H9 (cell line): ENCODE measurements around the gene NLRP9. TPM values are rescaled to one million over a fixed set of nuclear protein-coding genes. Genes with fewer than 3 reads are reported as not detected.

Experiments
- DNase-seq: peaks from one replicate; pipeline ENCODE4 v3.0.0-alpha.2; 2017
- H2AFZ ChIP-seq: one replicate; pipeline ENCODE4 v1.6.1; 2013; ENCODE audit warnings: mild to moderate bottlenecking, low read length, control low read depth, moderate library complexity
- H2AK5ac ChIP-seq: 2 replicates; pipeline ENCODE4 v1.6.1; 2013; ENCODE audit warnings: low read length, control low read depth, mixed read lengths; ENCODE audit not compliant: insufficient read length
- H2BK120ac ChIP-seq: one replicate; pipeline ENCODE4 v1.6.1; 2013; ENCODE audit warnings: low read depth, mild to moderate bottlenecking, low read length, control low read depth, inconsistent platforms; ENCODE audit not compliant: poor library complexity, severe bottlenecking
- H2BK12ac ChIP-seq: 2 replicates; pipeline ENCODE4 v1.6.1; 2013; ENCODE audit warnings: low read length, control low read depth, mixed read lengths, low read depth; ENCODE audit not compliant: insufficient read length
- H2BK15ac ChIP-seq: 2 replicates; pipeline ENCODE4 v1.6.1; 2013; ENCODE audit warnings: low read depth, low read length, control low read depth
- H2BK20ac ChIP-seq: one replicate; pipeline ENCODE4 v1.6.1; 2013; ENCODE audit warnings: low read depth, mild to moderate bottlenecking, low read length, control low read depth, inconsistent platforms; ENCODE audit not compliant: poor library complexity, severe bottlenecking
- H2BK5ac ChIP-seq: 2 replicates; pipeline ENCODE4 v1.6.1; 2013; ENCODE audit warnings: low read length, control low read depth, mixed read lengths; ENCODE audit not compliant: insufficient read length
- H3K14ac ChIP-seq: 2 replicates; pipeline ENCODE4 v1.6.1; 2013; ENCODE audit warnings: low read length, control low read depth; ENCODE audit not compliant: insufficient read depth
- H3K18ac ChIP-seq: 2 replicates; pipeline ENCODE4 v1.6.1; 2013; ENCODE audit warnings: low read depth, mild to moderate bottlenecking, mixed read lengths, low read length, control low read depth; ENCODE audit not compliant: insufficient read length
- H3K23ac ChIP-seq: 2 replicates; pipeline ENCODE4 v1.6.1; 2013; ENCODE audit warnings: low read length, control low read depth, mixed read lengths, low read depth; ENCODE audit not compliant: insufficient read length
- H3K23me2 ChIP-seq: 2 replicates; pipeline ENCODE4 v1.6.1; 2013; ENCODE audit warnings: low read depth, mild to moderate bottlenecking, mixed read lengths, low read length, control low read depth; ENCODE audit not compliant: insufficient read length, poor library complexity, severe bottlenecking
- H3K27ac ChIP-seq: 2 replicates; pipeline ENCODE4 v1.5.1; 2013; ENCODE audit warnings: low read length, control low read depth, mixed read lengths, low read depth; ENCODE audit not compliant: insufficient read length
- H3K27me3 ChIP-seq: 2 replicates; pipeline ENCODE4 v1.6.1; 2013; ENCODE audit warnings: low read length, control low read depth, inconsistent platforms; ENCODE audit not compliant: insufficient read depth
- H3K4ac ChIP-seq: 2 replicates; pipeline ENCODE4 v1.6.1; 2013; ENCODE audit warnings: low read depth, mild to moderate bottlenecking, control low read depth, inconsistent platforms, low read length, moderate library complexity
- H3K4me1 ChIP-seq: 2 replicates; pipeline ENCODE4 v1.6.1; 2013; ENCODE audit warnings: low read length, control low read depth, inconsistent platforms; ENCODE audit not compliant: insufficient read depth
- H3K4me2 ChIP-seq: 2 replicates; pipeline ENCODE4 v1.6.1; 2013; ENCODE audit warnings: low read length, control low read depth, mixed read lengths; ENCODE audit not compliant: insufficient read length, insufficient read depth
- H3K56ac ChIP-seq: 2 replicates; pipeline ENCODE4 v1.6.1; 2013; ENCODE audit warnings: low read depth, mild to moderate bottlenecking, mixed read lengths, low read length, control low read depth; ENCODE audit not compliant: insufficient read length
- H3K79me1 ChIP-seq: 2 replicates; pipeline ENCODE4 v1.6.1; 2013; ENCODE audit warnings: low read depth, mild to moderate bottlenecking, moderate library complexity, low read length, control low read depth, inconsistent platforms; ENCODE audit not compliant: insufficient read depth, poor library complexity, severe bottlenecking
- H3K79me2 ChIP-seq: 2 replicates; pipeline ENCODE4 v1.6.1; 2013; ENCODE audit warnings: low read length, control low read depth, inconsistent platforms; ENCODE audit not compliant: insufficient read depth
- H3K9ac ChIP-seq: 2 replicates; pipeline ENCODE4 v1.6.1; 2013; ENCODE audit warnings: low read length, control low read depth, mixed read lengths; ENCODE audit not compliant: insufficient read length; ENCODE audit errors: extremely low read depth
- H3K9me3 ChIP-seq: one replicate; pipeline ENCODE4 v1.6.1; 2013; ENCODE audit warnings: low read depth, low read length, inconsistent platforms; ENCODE audit not compliant: control insufficient read depth
- H3T11ph ChIP-seq: one replicate; pipeline ENCODE4 v1.6.1; 2013; ENCODE audit warnings: mild to moderate bottlenecking, low read length, control low read depth, inconsistent platforms
- H4K20me1 ChIP-seq: one replicate; pipeline ENCODE4 v1.6.1; 2013; ENCODE audit not compliant: control insufficient read depth, insufficient read length, insufficient read depth
- H4K5ac ChIP-seq: 2 replicates; pipeline ENCODE4 v1.6.1; 2013; ENCODE audit warnings: low read depth, mild to moderate bottlenecking, mixed read lengths, low read length, control low read depth; ENCODE audit not compliant: insufficient read length
- H4K8ac ChIP-seq: replicated peaks from 2 replicates; pipeline ENCODE4 v1.6.1; 2013; ENCODE audit warnings: low read length, control low read depth, mixed read lengths, low read depth; ENCODE audit not compliant: insufficient read length
- H4K91ac ChIP-seq: 2 replicates; pipeline ENCODE4 v1.6.1; 2013; ENCODE audit warnings: low read depth, mild to moderate bottlenecking, moderate library complexity, mixed read lengths, low read length, control low read depth; ENCODE audit not compliant: insufficient read length
- H3K27ac Mint-ChIP-seq, 3 experiments: 2 replicates in 2 of 3; 3 replicates in 1 of 3; pipeline ENCODE4 v1.8.0; 2020 to 2021; ENCODE audit warnings: mixed read lengths in 3 of 3, mild to moderate bottlenecking in 1 of 3, moderate library complexity in 1 of 3
- H3K27me3 Mint-ChIP-seq: 2 replicates; pipeline ENCODE4 v1.8.0; 2021; ENCODE audit warnings: low read depth, mild to moderate bottlenecking, moderate library complexity, mixed read lengths
- H3K36me3 Mint-ChIP-seq, 3 experiments: 2 replicates in 2 of 3; 3 replicates in 1 of 3; pipeline ENCODE4 v1.8.0; 2020 to 2021; ENCODE audit warnings: low read depth in 3 of 3, mixed read lengths in 3 of 3; ENCODE audit not compliant: insufficient read depth in 1 of 3
- H3K4me1 Mint-ChIP-seq, 2 experiments: 2 replicates each; pipeline ENCODE4 v1.8.0; 2020; ENCODE audit warnings: mixed read lengths in 2 of 2
- H3K4me3 Mint-ChIP-seq, 2 experiments: 2 replicates in 1 of 2; 3 replicates in 1 of 2; pipeline ENCODE4 v1.8.0; 2020 to 2021; ENCODE audit warnings: mild to moderate bottlenecking in 2 of 2, mixed read lengths in 2 of 2, moderate library complexity in 1 of 2
- H3K9me3 Mint-ChIP-seq, 2 experiments: 2 replicates in 1 of 2; 3 replicates in 1 of 2; pipeline ENCODE4 v1.8.0; 2020; ENCODE audit warnings: mild to moderate bottlenecking in 2 of 2, mixed read lengths in 2 of 2, moderate library complexity in 1 of 2
- WGBS: extraction: QIAGEN DNeasy Blood & Tissue Kit; methylation state at CpG from one replicate; pipeline ENCODE4 v1.1.7; 2013; ENCODE audit warnings: missing lambda C conversion rate, low lambda C conversion rate, mixed read lengths; ENCODE audit not compliant: insufficient read length; ENCODE audit errors: extremely low coverage; 5-methylcytosine and 5-hydroxymethylcytosine counted together
- total RNA-seq: library from RNA; stranded (reverse); gene quantifications from 2 replicates; pipeline ENCODE4 v1.2.1, GENCODE V29; 2021
- TF ChIP-seq, protein P1 (sequence below): fragments of 200-600 bp; sonication (generic); conservative IDR thresholded peaks from 3 replicates; pipeline ENCODE4 v1.8.0; 2021; ENCODE audit warnings: antibody characterized with exemption, mild to moderate bottlenecking

The NLRP9 gene
- total RNA-seq, 1 experiment from 2014 or later: not detected

DNA sequence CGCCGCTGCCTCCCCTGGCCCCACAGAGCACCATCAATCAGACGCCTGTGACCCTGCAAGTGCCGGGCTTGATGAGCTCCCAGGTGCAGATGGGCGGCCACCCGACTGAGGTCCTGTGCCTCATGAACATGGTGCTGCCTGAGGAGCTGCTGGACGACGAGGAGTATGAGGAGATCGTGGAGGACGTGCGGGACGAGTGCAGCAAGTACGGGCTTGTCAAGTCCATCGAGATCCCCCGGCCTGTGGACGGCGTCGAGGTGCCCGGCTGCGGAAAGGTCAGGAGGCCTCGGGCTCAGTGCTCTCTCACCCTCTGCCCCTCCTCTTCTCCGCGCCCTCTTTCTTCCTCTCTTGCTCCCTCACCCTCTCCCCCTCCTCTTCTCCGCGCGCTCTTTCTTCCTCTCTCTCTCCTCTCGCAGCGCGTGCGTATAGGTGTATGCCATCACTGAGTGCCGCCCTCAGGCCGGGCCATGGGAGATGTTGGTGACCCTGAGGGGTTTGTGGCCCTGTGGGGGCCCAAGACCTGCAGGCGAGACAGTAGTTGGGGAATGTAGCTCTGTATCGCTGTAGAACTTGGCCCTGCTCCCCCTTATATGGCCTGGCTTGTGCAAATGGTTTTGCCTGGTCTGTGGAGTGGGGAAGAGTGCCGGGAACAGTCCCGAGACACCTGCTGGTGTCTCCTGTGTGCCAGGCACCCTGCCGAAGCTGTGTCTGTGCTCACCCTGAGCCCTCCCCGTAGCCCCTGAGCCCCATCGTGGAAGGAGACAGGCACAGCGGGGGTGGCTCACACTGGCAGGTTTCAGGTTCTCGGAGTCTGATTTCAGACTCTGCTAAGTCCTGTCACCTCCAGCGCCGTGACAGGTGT, 68.6 kb downstream of the NLRP9 start:
- Histone ChIP-seq H3K9me3 (no peaks in the 10 kb centered on the region), H2BK12ac (no peak overlapping the region), H3K4ac (no peak overlapping the region), H4K8ac (no peak overlapping the region), H3K79me1 (no peaks in the 10 kb centered on the region), H3K9ac (no peak overlapping the region), H4K20me1 (no peaks in the 10 kb centered on the region), H2BK120ac (no peak overlapping the region), H3K23ac (no peak overlapping the region), H3K23me2 (no peaks in the 10 kb centered on the region), H3K79me2 (peaks cover 4% of the 10 kb centered on the region; the same call in 1 of the 2 replicates), H3K56ac (no peak overlapping the region), H3K4me2 (no peak overlapping the region), H4K5ac (no peak overlapping the region), H3T11ph (no peak overlapping the region), H3K27ac (no peak overlapping the region), H3K4me1 (no peaks in the 10 kb centered on the region), H2BK5ac (no peak overlapping the region), H3K14ac (no peak overlapping the region), H2AFZ (no peak overlapping the region), H3K27me3 (no peaks in the 10 kb centered on the region), H2AK5ac (no peak overlapping the region), H3K18ac (no peak overlapping the region), H2BK20ac (no peak overlapping the region), H4K91ac (no peak overlapping the region), H2BK15ac (no peak overlapping the region)
- DNase-seq: no peak
- no CpG with 5 or more reads among the region's 43 CpGs for WGBS
- Mint-ChIP-seq H3K36me3 (peaks cover 55 to 85% (median 76%) of the 10 kb centered on the region in 3 experiments), H3K4me1 (peaks cover 27 to 36% of the 10 kb centered on the region in 2 experiments), H3K27me3 (no peaks in the 10 kb centered on the region), H3K27ac (peak overlapping the region in 2 of 3 experiments; percentile 66 to 77; a peak in 3 of 7 replicates), H3K4me3 (no peak overlapping the region; a peak in 1 of 5 replicates), H3K9me3 (no peaks in the 10 kb centered on the region)
- TF ChIP-seq, protein P1, sequence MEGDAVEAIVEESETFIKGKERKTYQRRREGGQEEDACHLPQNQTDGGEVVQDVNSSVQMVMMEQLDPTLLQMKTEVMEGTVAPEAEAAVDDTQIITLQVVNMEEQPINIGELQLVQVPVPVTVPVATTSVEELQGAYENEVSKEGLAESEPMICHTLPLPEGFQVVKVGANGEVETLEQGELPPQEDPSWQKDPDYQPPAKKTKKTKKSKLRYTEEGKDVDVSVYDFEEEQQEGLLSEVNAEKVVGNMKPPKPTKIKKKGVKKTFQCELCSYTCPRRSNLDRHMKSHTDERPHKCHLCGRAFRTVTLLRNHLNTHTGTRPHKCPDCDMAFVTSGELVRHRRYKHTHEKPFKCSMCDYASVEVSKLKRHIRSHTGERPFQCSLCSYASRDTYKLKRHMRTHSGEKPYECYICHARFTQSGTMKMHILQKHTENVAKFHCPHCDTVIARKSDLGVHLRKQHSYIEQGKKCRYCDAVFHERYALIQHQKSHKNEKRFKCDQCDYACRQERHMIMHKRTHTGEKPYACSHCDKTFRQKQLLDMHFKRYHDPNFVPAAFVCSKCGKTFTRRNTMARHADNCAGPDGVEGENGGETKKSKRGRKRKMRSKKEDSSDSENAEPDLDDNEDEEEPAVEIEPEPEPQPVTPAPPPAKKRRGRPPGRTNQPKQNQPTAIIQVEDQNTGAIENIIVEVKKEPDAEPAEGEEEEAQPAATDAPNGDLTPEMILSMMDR: no peak
